Measurements from ENCODE around the gene SCAF4. TPM values are rescaled to one million over a fixed set of nuclear protein-coding genes. Genes with fewer than 3 reads are reported as not detected.
"Not testable (repeated sequence)": the region's sequence is repeated elsewhere in the genome, so short reads cannot be mapped to it uniquely, and the experiment has no call there.

The SCAF4 gene
- total RNA-seq, 2 donors from 2014 or later: 16.5 to 23.6 TPM

- no peak for ATAC-seq
- no peak for DNase-seq
- intact Hi-C loops (cut with DNase I): no loop called here
These were observed 53.4 kb downstream of the SCAF4 start for GRCh38 chr21:31678478-31678877.

GRCh38 chr21:31677047-31677446 is 54.9 kb downstream of the SCAF4 start:
- no peak for DNase-seq
- intact Hi-C loops (cut with DNase I): no loop called here
- ATAC-seq: no peak

GRCh38 chr21:31675960-31676359 is 56.0 kb downstream of the SCAF4 start:
- no peak for DNase-seq
- ATAC-seq: no peak
- intact Hi-C loops (cut with DNase I): no loop called here

- ATAC-seq: peak; percentile 28 to 39
- no peak for DNase-seq
- intact Hi-C loops (cut with DNase I): no loop called here
These were observed 56.6 kb downstream of the SCAF4 start for GRCh38 chr21:31675318-31675717.

- no peak for ATAC-seq
- no peak for DNase-seq
These were observed 58.5 kb downstream of the SCAF4 start for GRCh38 chr21:31673321-31673912.

GRCh38 chr21:31671931-31672330 is 60.0 kb downstream of the SCAF4 start:
- ATAC-seq: no peak
- DNase-seq: no peak
- intact Hi-C loops (cut with DNase I): no loop called here

More at GRCh38 chr21:31673321-31673912, 58.5 kb downstream of the SCAF4 start:
- intact Hi-C loops (cut with DNase I): no loop called here

- no peak for DNase-seq
- intact Hi-C loops (cut with DNase I): no loop called here
- ATAC-seq: no peak
These were observed 60.7 kb downstream of the SCAF4 start for GRCh38 chr21:31671146-31671716.

- ATAC-seq (no peak), DNase-seq (no peak)
- intact Hi-C loops (cut with DNase I): no loop called here
These were observed 61.8 kb downstream of the SCAF4 start for GRCh38 chr21:31670070-31670469.

- ATAC-seq: no peak
- DNase-seq: no peak
- intact Hi-C loops (cut with DNase I): no loop called here
These were observed 63.0 kb downstream of the SCAF4 start for GRCh38 chr21:31668651-31669491.

GRCh38 chr21:31667639-31668038 is 64.3 kb downstream of the SCAF4 start:
- ATAC-seq (no peak), DNase-seq (no peak)
- intact Hi-C loops (cut with DNase I): no loop called here

GRCh38 chr21:31667132-31667531 is 64.8 kb downstream of the SCAF4 start:
- intact Hi-C loops (cut with DNase I): no loop called here
- DNase-seq: no peak

GRCh38 chr21:31666445-31667010 is 65.4 kb downstream of the SCAF4 start:
- DNase-seq: no peak
- ATAC-seq: no peak
- intact Hi-C loops (cut with DNase I): no loop called here

More at GRCh38 chr21:31667132-31667531, 64.8 kb downstream of the SCAF4 start:
- ATAC-seq: no peak

- ATAC-seq; DNase-seq; intact Hi-C loops (cut with DNase I): not testable (repeated sequence)
These were observed 66.0 kb downstream of the SCAF4 start for GRCh38 chr21:31665869-31666268.

GRCh38 chr21:31665397-31665796 is 66.5 kb downstream of the SCAF4 start:
- DNase-seq (no peak), ATAC-seq (peak in 1 of 2 donors; percentile 13)
- intact Hi-C loops (cut with DNase I): no loop called here

- DNase-seq (no peak), ATAC-seq (no peak)
- intact Hi-C loops (cut with DNase I): no loop called here
These were observed 68.2 kb downstream of the SCAF4 start for GRCh38 chr21:31663584-31664249.

- no peak for ATAC-seq
- DNase-seq: no peak
- intact Hi-C loops (cut with DNase I): no loop called here
These were observed 71.3 kb downstream of the SCAF4 start for GRCh38 chr21:31660591-31660990.

- intact Hi-C loops (cut with DNase I): no loop called here
- peak; percentile 20 to 43 for ATAC-seq
- no peak for DNase-seq
These were observed 71.7 kb downstream of the SCAF4 start for GRCh38 chr21:31660259-31660565.

GRCh38 chr21:31659536-31660258 is 72.2 kb downstream of the SCAF4 start, which contains the start of gene SOD1:
SOD1 (plus strand) TSS chr21:31659693; CDS start chr21:31659770, 77 bp downstream.
- peak; percentile 97 to 98 for ATAC-seq
- peak; percentile 98 for DNase-seq
- intact Hi-C loops (cut with DNase I): no loop called here

GRCh38 chr21:31659286-31659535 is 72.7 kb downstream of the SCAF4 start:
- peak; percentile 9 to 10 for ATAC-seq
- intact Hi-C loops (cut with DNase I): no loop called here
- no peak for DNase-seq
